Prostate gland (tissue), 2 donors: ENCODE results near the gene MYH15.

ENCODE experiments used
- POLR2AphosphoS5 ChIP-seq: sonication (generic); formaldehyde crosslinking; IDR thresholded peaks from one replicate; pipeline ENCODE4 v1.6.1; 2017; ENCODE audit warnings: antibody characterized with exemption
- TF ChIP-seq, protein P1 (sequence below), 4 experiments: fragments of 200-600 bp in 2 of 4; fragments of 450-650 bp in 2 of 4; sonication (generic) in 2 of 4; IDR thresholded peaks; 1 replicate in 3 of 4; 2 replicates in 1 of 4; pipeline ENCODE4 v1.5.1; 2016 to 2019; ENCODE audit warnings: antibody characterized with exemption in 4 of 4, mild to moderate bottlenecking in 2 of 4, moderate library complexity in 2 of 4

DNA sequence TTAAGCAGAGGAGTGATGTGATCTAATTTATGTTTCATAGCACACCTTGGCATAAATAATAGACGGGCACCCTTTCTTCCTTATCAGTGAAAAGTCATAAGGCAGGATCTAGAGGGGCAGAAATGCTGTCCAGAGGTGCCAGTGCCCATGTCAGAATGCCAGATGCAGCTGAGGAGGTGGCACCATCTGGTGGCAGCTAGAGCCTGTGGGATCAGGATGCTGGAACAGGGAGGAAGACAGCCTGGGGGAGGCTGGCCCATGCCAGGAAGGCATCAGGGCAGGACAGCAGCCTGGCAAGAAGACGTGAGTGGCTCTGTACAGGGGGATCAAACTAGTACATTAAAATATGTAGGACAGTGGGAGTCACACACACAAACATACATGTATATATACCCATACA, 16.5 kb downstream of the MYH15 start:
- TF ChIP-seq POLR2AphosphoS5, result no peak
- TF ChIP-seq, protein P1, sequence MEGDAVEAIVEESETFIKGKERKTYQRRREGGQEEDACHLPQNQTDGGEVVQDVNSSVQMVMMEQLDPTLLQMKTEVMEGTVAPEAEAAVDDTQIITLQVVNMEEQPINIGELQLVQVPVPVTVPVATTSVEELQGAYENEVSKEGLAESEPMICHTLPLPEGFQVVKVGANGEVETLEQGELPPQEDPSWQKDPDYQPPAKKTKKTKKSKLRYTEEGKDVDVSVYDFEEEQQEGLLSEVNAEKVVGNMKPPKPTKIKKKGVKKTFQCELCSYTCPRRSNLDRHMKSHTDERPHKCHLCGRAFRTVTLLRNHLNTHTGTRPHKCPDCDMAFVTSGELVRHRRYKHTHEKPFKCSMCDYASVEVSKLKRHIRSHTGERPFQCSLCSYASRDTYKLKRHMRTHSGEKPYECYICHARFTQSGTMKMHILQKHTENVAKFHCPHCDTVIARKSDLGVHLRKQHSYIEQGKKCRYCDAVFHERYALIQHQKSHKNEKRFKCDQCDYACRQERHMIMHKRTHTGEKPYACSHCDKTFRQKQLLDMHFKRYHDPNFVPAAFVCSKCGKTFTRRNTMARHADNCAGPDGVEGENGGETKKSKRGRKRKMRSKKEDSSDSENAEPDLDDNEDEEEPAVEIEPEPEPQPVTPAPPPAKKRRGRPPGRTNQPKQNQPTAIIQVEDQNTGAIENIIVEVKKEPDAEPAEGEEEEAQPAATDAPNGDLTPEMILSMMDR (IDR thresholded peaks at IDR 0.05), result no peak
